Mononuclear cell (primary cell): Measurements from ENCODE around the gene CABP4. TPM values are rescaled to one million over a fixed set of nuclear protein-coding genes. Genes with fewer than 3 reads are reported as not detected.

Source experiments
- H3K27me3 ChIP-seq: 2 replicates; pipeline ENCODE4 v1.6.0; 2011; ENCODE audit warnings: low read length, control low read depth; ENCODE audit not compliant: insufficient read depth
- H3K4me1 ChIP-seq: 2 replicates; pipeline ENCODE4 v1.5.1; 2011; ENCODE audit warnings: mild to moderate bottlenecking, low read length, control low read depth; ENCODE audit not compliant: insufficient read depth
- H3K4me3 ChIP-seq: 2 replicates; pipeline ENCODE4 v1.5.1; 2011; ENCODE audit warnings: mild to moderate bottlenecking, low read length, moderate library complexity
- H3K9me3 ChIP-seq: 2 replicates; pipeline ENCODE4 v1.5.1; 2011; ENCODE audit warnings: low read depth, mild to moderate bottlenecking, control low read depth, low read length
- total RNA-seq: library from RNA; depleted of rRNA; stranded (reverse); fragments of >200 nt; gene quantifications from one replicate; pipeline ENCODE4 v1.2.3, GENCODE V29; 2012

The CABP4 gene
- total RNA-seq, 1 donor = 2.6 TPM

DNA sequence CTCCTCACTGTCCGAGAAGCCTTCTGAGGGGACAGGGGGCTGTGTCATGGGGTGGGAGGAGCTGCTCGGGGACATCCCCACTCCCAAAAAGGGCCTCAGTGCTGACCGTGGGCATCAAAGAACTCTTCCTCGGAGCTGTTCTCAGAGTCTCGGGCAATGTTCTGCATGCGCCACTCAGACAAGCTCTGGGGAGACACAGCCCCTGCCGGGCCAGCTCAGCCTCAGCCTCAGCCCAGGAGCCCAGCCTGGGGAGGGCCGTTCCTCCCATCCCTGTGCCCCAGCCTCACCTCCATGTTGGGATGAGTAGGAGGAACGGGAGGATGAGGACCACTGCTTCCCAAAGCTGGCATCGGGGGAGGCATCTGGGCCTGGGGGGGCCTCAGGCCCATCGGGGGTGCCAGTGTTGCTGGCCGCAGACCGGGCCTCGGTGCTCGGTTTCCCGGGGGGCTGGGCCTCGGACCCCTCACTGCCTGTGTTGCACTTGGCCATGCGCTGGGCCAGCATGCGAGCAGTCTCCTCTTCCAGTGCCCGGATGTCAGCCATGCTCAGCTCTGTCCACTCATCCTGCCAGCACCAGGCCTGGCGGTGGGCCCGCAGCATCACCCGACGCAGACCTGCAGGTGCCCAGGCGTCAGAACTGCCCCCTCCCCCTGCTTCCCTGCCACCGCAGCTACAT lies 44.8 kb downstream of the CABP4 start:
- Histone ChIP-seq H3K9me3 (no peaks in the 10 kb centered on the region), H3K27me3 (no peaks in the 10 kb centered on the region), H3K4me3 (no peak overlapping the region), H3K4me1 (peaks cover 38% of the 10 kb centered on the region)

DNA sequence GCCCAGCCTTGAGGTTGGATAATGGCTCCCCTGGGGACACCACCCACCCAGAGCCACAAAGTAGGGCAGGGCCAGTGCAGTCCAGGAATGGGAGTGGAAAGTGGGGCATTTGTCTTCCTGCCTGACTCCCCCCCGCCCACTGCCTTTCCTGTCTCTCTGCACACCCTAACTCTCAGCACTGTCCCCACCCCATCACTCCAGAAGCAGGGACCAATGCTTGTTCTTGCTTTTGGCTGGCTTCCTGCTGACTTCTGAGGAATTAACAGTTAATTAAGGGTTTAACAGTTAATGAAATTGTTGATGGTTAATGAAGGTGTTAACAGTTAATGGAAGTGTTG lies 45.3 kb downstream of the CABP4 start:
- Histone ChIP-seq H3K4me1 (peaks cover 39% of the 10 kb centered on the region), H3K27me3 (no peaks in the 10 kb centered on the region), H3K4me3 (no peak overlapping the region), H3K9me3 (no peaks in the 10 kb centered on the region)

DNA sequence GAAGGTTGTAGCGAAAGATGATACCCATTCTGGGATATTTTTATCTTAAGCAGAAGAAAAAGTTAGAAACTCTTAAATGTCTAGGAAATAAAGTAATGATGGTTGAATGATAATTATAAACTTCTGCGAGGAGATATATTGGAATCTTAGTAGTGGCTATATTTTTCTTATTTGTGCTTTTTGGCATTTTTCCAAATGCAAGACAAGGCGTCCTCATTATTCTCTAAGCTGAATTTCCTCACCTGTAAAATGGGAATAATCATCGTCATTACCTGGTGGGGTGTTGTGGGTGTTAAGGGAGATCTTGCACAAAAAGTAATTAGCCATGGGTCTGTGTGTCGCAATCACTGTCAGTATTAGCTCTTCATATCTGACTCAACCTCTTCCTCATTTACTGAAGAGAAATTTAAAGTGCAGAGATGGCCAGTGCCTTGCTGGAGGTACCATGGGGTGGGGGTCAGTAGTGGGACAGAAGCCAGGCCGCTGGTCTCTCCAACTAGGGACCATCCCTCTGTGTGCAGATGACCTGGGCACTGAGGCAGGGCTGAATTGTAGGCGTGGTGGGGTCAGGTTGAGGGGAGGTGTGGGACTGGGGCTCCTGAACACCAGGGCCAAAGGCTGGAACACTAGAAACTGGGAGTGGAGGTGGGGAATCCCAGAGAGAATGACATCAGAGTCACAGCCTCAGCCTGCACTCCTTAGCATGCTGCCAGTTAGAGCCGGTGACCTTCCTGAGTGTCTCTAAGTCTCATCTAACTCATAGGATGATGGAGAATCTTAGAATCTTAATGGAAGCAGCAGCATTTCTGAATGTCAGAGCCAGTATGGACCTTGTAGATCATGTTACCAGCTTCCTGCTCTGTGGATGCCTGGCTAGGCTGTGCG lies 45.9 kb downstream of the CABP4 start:
- no peaks in the 10 kb centered on the region for H3K9me3 ChIP-seq

DNA sequence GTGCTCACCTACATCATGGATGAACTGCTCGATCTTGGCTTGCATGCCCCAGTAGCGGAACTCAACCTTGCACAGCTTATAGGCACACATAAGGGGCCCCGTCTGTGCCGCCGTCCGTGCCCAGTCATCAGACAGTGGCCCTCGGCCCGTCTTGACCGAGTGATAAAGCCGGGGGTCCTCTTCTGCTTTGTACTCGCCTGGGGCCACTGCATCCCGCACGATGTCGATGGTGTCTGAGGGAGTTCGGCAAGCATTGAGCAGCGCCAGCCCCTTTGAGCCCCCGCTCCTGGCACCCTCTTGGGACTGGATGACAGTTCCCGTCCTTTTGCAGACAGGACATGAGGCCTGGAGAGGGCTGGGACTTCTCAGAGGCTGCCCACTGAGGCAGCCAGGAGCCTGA lies 46.7 kb downstream of the CABP4 start:
- no peaks in the 10 kb centered on the region for H3K9me3 ChIP-seq
- no peaks in the 10 kb centered on the region for H3K27me3 ChIP-seq
- peaks cover 53% of the 10 kb centered on the region for H3K4me1 ChIP-seq
- H3K4me3 ChIP-seq = no peak overlapping the region

More for the DNA sequence above, 45.9 kb downstream of the CABP4 start:
- H3K4me1 ChIP-seq = peaks cover 46% of the 10 kb centered on the region
- H3K27me3 ChIP-seq = no peaks in the 10 kb centered on the region
- no peak overlapping the region for H3K4me3 ChIP-seq

DNA sequence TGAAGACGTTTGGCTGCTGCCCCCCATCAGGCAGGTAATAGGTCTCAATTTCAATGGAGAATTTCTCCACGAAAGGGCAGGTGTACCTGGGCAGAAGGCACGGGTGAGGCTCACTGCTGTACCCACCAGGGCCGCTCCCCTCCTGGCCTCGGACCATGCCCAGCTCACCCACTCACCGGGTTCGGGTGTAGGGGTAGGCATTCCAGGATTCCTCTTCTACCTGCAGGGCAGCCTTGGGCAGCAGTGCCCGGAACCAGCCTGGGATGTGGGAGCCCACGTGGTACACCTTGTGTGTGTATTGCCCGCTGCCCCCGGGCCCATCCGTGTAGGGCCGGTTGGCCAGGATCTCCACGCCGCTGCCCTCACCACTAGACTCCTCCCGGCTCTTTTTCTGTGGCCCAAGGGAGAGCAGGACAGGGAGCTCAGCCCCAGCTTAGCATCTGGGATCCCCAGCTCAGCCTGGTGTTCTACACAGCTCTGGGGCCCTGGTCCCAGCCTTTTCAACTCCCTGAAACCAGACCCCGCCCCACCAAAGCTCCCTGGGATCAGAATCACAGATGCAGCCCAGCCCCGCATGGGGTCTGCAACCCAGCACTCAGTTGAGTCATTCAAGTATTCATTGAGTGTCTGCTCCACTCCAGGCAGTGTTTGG lies 47.3 kb downstream of the CABP4 start:
- Histone ChIP-seq H3K9me3 (no peaks in the 10 kb centered on the region), H3K27me3 (no peaks in the 10 kb centered on the region), H3K4me3 (no peak overlapping the region), H3K4me1 (peaks cover 59% of the 10 kb centered on the region)

DNA sequence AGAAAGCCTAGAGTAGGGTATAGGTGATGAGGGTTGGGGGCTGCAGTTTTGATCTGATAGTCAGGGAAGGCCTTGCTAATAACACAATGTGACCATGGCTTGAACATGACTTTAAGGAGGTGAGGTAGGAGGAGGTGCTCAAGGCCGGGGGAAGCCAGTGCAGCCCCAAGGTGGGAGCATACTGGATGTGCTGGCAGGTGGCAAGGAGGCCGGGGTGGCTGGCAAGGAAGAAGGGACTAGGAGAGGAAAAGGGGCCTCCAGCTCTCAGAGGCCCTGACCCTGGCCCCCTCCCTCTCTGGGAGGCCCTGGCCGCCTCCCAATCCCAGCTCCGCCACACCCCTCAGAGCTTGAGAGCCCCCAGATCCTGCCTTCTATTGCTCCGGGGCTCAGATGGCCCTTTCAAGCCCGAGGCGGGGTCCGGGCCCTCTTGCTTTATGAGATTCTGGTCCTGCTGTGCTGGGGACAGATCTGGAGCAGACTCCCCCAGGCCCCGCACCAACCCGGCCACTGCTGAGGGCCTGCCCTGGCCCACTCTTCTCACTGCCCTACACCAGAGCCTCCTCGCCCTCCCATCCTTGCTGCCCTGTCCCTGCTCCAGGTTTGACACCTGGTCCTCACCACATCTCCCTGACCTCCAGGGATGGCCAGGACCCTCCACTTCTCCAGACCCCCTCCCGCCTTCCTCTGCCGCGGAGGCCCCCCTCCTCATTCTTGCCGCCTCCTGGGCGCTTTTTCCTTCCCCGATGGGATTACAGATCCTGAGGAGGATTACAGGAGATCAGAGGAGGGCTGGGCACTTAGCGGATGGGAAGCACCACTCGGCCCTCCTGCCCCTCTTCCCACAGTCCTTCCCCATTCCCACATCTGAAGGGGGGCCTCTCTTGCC lies 48.2 kb downstream of the CABP4 start:
- Histone ChIP-seq H3K4me1 (peaks cover 64% of the 10 kb centered on the region), H3K9me3 (no peaks in the 10 kb centered on the region), H3K27me3 (no peaks in the 10 kb centered on the region), H3K4me3 (peak overlapping the region; percentile 74)

DNA sequence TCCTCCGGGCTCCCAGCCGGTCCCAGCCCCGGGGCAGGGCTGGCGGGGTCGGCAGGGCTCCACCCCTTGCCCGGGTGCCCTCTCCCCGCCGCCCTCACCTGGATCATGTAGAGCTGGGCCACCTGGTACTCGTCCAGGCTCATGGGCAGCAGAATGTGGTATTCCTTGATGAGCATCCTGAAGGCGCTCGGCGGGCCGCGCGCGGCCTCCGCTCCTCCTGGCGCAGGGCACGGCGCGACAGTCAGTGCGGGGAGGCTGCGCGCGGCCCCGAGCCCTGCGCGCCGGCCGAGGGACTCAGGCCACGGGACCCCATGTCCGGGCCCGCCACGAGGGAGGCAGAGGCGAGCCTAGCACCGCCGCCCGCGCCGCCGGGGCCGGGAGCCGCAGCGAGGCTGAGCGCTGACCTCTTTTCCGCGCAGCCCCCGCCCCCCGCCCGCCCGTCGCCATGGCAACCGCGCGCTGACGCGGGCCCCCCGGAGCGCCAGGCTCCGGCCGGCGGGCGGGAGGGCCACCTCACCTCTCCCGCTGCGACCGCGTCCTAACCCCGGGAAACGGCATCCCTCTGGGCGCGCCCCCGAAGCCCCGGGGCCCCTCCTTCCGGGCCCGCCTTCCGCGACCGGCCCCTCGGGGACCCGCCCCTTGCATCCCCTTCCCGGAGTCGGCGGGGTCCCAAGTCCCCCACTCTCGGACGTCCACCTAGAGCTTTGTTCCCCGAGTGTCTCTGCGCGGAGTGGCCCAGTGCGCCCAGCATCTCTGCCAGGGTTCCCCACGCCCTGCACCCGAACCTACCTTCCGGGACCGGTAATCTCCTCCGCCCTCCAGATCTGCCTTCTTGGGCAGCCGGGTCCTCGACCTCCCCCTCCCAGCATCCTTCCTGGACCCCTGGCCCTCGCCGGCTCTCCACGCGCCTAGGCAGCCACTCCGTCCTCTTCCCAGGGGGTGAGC lies 49.1 kb downstream of the CABP4 start:
- H3K27me3 ChIP-seq = no peaks in the 10 kb centered on the region
- H3K4me3 ChIP-seq = peak overlapping the region; percentile 74
- H3K4me1 ChIP-seq = peaks cover 72% of the 10 kb centered on the region
- no peaks in the 10 kb centered on the region for H3K9me3 ChIP-seq

DNA sequence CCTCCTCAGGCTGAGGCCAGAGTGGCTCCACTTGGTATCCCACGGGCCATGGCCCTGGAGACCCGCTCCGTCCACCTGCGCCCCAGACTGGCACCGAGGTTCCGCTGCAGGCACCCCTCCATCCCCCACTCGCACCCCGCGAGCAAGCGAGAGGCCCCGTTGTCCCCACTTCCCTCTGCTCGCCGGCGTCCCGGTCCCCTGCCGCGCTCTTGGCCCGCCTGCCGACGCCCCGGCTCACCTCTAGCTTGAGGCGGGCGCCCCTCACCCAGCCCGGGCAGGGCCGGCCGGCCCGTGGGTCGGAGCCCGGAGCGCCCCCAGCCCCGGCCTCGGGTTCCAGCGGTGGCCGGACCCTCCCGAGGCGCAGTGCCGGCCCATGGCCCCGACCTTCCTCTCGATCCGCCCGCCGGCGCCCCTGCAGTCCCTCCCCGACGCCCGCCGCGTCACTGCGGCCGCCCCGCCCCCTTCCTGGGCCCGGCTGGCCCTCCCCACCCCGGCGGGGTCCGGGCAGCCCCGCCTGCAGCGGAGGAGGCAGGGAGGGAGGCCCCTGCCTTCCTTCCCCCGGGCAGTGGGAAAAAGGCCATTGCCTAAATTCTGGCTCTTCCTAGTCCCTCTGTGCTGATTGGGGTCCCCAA lies 49.9 kb downstream of the CABP4 start, which contains the start of gene PITPNM1:
Gene PITPNM1, minus strand, starts transcription at position 414 of the 632 bp plus-strand sequence. CDS start 1,183 bp downstream, outside the sequence.
- H3K9me3 ChIP-seq = no peaks in the 10 kb centered on the region
- no peaks in the 10 kb centered on the region for H3K27me3 ChIP-seq
- peaks cover 72% of the 10 kb centered on the region for H3K4me1 ChIP-seq
- H3K4me3 ChIP-seq = peak within 1 kb of the TSS; percentile 74

DNA sequence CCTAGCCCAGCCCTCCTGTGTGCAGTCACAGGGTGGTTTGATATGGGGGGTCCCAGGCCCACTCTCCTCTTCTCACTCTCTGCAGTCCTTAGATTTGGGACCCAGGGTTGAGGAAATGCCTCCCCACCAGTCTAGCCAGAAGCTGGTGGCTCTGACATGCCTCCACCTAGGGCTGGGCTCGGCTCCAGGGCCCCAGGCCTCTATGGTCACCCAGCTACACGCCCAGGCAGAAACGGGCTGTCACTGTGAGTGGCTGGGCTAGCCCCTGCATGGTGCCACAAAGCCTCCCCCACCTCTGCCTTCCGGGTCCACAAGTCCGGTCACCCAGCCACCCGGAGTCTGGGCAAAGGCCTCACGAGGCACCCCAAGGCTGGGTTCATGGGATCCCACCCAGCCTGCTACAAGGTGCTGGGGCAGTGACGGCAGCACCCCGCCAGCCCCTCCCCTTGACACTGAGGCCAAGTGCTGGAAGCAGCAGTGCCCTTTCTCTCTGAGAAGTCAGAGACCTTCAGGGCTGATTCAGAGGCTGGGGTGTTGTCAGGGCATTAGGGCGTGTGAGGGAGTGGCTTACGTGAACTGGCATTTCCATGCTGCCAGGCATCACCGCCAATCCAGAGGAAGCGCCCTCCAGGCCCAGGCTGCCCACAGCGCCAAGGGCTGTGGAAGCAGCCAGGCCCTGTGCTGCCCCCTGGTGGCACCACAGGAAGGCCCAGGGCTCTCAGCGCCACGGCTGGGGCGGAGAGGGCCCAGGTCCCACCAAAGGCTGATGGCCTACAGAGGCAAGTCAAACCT lies 50.6 kb downstream of the CABP4 start:
- peaks cover 65% of the 10 kb centered on the region for H3K4me1 ChIP-seq
- H3K27me3 ChIP-seq = no peaks in the 10 kb centered on the region
- peak overlapping the region; percentile 74 for H3K4me3 ChIP-seq
- no peaks in the 10 kb centered on the region for H3K9me3 ChIP-seq

DNA sequence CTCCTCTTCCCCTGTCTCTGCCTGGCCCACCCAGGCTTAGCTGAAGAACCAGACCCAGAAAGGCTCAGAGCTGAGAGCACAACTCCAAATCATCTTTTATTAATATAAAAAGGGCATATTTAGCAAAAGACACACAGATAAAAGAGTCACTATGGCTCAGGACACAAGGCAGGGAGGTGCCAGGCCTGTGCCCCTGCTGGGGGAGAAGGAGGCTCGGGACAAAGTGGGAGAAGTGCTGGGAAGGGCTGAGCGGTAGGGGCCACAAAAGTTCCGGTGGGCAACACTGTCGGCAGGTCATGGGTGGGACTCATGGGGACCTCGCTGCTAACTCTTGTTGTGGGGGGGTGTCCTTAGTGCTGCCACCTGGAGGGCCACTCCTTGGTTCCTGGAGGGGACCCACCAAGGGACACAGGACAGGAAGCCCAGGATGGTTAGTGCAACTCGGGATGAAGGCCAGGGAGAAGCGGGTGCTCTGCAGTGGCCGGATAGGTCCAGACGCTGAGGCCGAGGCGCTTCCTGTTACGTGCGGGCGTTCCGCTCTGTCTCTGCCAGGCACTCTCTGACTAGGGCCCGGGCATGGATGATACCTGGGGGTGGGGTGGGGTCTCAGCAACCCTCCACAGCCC lies 51.4 kb downstream of the CABP4 start:
- Histone ChIP-seq H3K9me3 (no peaks in the 10 kb centered on the region), H3K4me1 (peaks cover 58% of the 10 kb centered on the region), H3K4me3 (no peak overlapping the region), H3K27me3 (no peaks in the 10 kb centered on the region)

DNA sequence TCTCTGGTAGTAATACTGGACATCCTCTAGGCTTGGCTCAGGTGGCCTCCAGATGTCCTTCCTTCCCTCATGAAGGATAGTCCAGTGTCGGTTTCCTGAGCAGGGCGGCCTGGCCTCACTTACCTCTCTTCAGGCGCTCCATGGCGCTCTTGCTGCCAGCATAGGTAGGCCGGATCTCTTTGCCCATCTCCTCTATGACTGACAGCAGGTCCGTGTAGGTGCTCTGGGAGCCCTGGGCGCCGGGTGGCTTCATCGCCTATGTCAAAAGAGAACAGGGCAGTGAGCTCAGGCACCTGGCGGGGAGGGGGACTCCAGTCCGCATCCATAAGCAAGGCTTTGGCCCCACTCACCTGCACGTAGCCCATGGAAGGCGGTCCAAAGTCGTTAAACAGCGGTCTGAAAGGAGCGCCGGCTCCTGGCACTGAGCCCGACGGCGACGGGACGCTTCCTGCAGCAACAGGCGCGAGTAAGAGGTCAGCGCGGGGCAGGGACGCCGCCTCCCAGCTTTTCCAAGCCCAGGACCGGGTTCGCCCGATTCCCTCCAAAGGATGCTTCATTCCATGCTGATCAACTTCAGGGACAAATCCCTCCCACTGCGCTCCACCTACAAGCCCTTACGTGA lies 52.2 kb downstream of the CABP4 start:
- H3K4me3 ChIP-seq = peak overlapping the region; percentile 81
- no peaks in the 10 kb centered on the region for H3K9me3 ChIP-seq
- H3K27me3 ChIP-seq = no peaks in the 10 kb centered on the region
- H3K4me1 ChIP-seq = peaks cover 52% of the 10 kb centered on the region

DNA sequence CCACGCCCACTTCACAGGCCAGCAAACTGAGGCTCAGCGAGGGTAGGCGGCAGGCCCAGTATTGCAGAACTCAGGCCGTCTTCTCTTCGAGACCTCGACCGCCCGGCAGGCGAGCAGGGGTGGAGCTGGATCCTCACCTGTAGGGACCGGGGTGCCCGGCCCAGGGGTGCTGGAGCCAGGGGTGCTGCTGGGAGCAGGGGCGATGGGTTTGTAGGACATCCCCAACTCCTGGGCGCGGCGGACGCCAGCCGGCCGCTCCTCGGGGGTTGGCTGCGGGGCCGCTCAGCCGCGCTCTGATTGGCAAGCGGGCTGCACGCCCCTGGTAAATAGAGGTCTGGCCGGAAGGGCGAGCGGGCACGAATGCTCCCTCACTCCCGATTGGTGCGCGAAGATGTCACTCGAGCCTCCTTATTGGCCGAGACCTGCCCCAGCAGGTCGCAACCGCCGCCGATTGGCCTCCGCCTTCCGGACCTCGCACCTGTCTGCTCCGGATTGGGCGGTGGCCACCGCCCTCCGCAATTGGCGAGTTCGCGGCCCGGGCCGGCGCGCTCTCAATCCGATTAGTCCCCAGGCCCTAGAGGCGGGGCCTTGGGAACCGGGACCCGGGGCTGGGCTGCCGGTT lies 52.8 kb downstream of the CABP4 start, which contains the start of gene CDK2AP2:
Gene CDK2AP2, minus strand, starts transcription at position 299 of the 622 bp plus-strand sequence. Its CDS starts 80 bp downstream, at position 219.
- Histone ChIP-seq H3K27me3 (no peaks in the 10 kb centered on the region), H3K4me1 (peaks cover 46% of the 10 kb centered on the region), H3K4me3 (peak within 1 kb of the TSS; percentile 81), H3K9me3 (no peaks in the 10 kb centered on the region)
